Ovary (tissue), 9 donors: ENCODE measurements around the gene TSHZ3. TPM values are rescaled to one million over a fixed set of nuclear protein-coding genes. Genes with fewer than 3 reads are reported as not detected.
A peak's percentile ranks its signal among the peaks of the same experiment; 100 is the strongest.

ENCODE experiments used
- DNase-seq, 5 donors: peaks; one replicate each; pipeline ENCODE4 v3.0.0-alpha.2; 2019 to 2020
- H3K27ac ChIP-seq, 2 donors: fragments of 200-600 bp; one replicate each; pipeline versions ENCODE4 v1.5.1 to v1.8.0; 2019 to 2022
- H3K27me3 ChIP-seq: fragments of 200-600 bp; one replicate; pipeline ENCODE4 v1.8.0; 2022
- H3K36me3 ChIP-seq: fragments of 200-600 bp; sonication (generic); one replicate; pipeline ENCODE4 v1.5.1; 2019
- H3K4me1 ChIP-seq: one replicate; pipeline ENCODE4 v1.8.1; 2013; ENCODE audit warnings: mild to moderate bottlenecking, moderate library complexity; ENCODE audit not compliant: insufficient read depth
- H3K4me3 ChIP-seq: fragments of 200-600 bp; sonication (generic); one replicate; pipeline ENCODE4 v1.5.1; 2017
- H3K9me3 ChIP-seq, 2 donors: fragments of 200-600 bp in 1 of 2; sonication (generic) in 1 of 2; one replicate each; pipeline versions ENCODE4 v1.5.1 to v1.8.1; 2013 to 2019; ENCODE audit warnings: mild to moderate bottlenecking in 1 of 2, moderate library complexity in 1 of 2
- EP300 ChIP-seq: sonication (generic); formaldehyde crosslinking; IDR thresholded peaks from one replicate; pipeline ENCODE4 v1.6.1; 2017; ENCODE audit warnings: antibody characterized with exemption
- POLR2A ChIP-seq: fragments of 450-650 bp; IDR thresholded peaks from one replicate; pipeline ENCODE4 v1.6.1; 2017; ENCODE audit warnings: antibody characterized with exemption, mild to moderate bottlenecking, moderate library complexity
- WGBS, 3 donors: extraction: QIAGEN DNeasy Blood & Tissue Kit in 1 of 3; methylation state at CpG; one replicate each; pipeline versions ENCODE4 v1.1.5 to v1.1.7; 2013 to 2017; 5-methylcytosine and 5-hydroxymethylcytosine counted together
- intact Hi-C, 4 donors: fragments of 100-400 bp; cut with DNase I; formaldehyde crosslinking; loops; one replicate each; pipeline versions ENCODE4 v1.11.0 to v1.15.1; 2022 to 2023
- polyA plus RNA-seq, 2 donors: library from polyadenylated mRNA; stranded (reverse); fragments of 200-250 nt in 1 of 2; fragments of 350-450 nt in 1 of 2; fragmentation: Illumina TruSeq in 1 of 2; extraction: RNeasy Lipid Tissue Mini Kit (QIAGEN cat#74804) in 1 of 2; gene quantifications; one replicate each; pipeline ENCODE4 v1.2.3, GENCODE V29; 2013 to 2014
- total RNA-seq, 7 donors: library from RNA; depleted of rRNA in 2 of 7; stranded (reverse); fragments of >200 nt in 2 of 7; fragmentation: NEBNext Ultra II Directional in 3 of 7; extraction: Animal tissue kit (Norgen Biotek cat#: 25700) in 3 of 7; gene quantifications; one replicate each; pipeline versions ENCODE4 v1.1.0 to v1.2.4, GENCODE V29; 2016 to 2023
- TF ChIP-seq, protein P1 (sequence below), 3 donors: fragments of 450-650 bp in 2 of 3; fragments of 200-600 bp in 1 of 3; IDR thresholded peaks; one replicate each; pipeline versions ENCODE4 v1.5.1 to v1.8.0; 2016 to 2022; ENCODE audit warnings: antibody characterized with exemption in 3 of 3, mild to moderate bottlenecking in 1 of 3
- donor health status: DM: no; HTN: no; CAD: no; lungs with moderate emphysema.
- donor health status: DM: no; HTN: no; CAD: no.
- donor health status: Bipolar disorder and iron deficiency.
- donor health status: DM: yes; HTN: yes; CAD: no.
- donor health status: DM: no; HTN: no; CAD: no.
- donor health status: DM: yes; HTN: yes; CAD: no.

The TSHZ3 gene
- total and polyA plus RNA-seq, 9 donors = 23.3 to 107 (median 50.3) TPM

- Histone ChIP-seq H3K4me1 (peaks cover 32% of the 10 kb centered on the region), H3K9me3 (no peaks in the 10 kb centered on the region), H3K27me3 (no peaks in the 10 kb centered on the region), H3K36me3 (no peaks in the 10 kb centered on the region), H3K27ac (no peak overlapping the region), H3K4me3 (no peak overlapping the region)
- peak in 1 of 5 donors; percentile 25 for DNase-seq
- 53 to 65% (median 56%) methylated on average over 12 of the region's 12 CpGs for WGBS, 3 donors
- intact Hi-C loops = no loop called here
- TF ChIP-seq, protein P1, sequence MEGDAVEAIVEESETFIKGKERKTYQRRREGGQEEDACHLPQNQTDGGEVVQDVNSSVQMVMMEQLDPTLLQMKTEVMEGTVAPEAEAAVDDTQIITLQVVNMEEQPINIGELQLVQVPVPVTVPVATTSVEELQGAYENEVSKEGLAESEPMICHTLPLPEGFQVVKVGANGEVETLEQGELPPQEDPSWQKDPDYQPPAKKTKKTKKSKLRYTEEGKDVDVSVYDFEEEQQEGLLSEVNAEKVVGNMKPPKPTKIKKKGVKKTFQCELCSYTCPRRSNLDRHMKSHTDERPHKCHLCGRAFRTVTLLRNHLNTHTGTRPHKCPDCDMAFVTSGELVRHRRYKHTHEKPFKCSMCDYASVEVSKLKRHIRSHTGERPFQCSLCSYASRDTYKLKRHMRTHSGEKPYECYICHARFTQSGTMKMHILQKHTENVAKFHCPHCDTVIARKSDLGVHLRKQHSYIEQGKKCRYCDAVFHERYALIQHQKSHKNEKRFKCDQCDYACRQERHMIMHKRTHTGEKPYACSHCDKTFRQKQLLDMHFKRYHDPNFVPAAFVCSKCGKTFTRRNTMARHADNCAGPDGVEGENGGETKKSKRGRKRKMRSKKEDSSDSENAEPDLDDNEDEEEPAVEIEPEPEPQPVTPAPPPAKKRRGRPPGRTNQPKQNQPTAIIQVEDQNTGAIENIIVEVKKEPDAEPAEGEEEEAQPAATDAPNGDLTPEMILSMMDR (IDR thresholded peaks at IDR 0.05) = no peak
- TF ChIP-seq EP300 (no peak), POLR2A (no peak)
Observed at GRCh38 chr19:31330761-31331160, 18.5 kb downstream of the TSHZ3 start.

DNA sequence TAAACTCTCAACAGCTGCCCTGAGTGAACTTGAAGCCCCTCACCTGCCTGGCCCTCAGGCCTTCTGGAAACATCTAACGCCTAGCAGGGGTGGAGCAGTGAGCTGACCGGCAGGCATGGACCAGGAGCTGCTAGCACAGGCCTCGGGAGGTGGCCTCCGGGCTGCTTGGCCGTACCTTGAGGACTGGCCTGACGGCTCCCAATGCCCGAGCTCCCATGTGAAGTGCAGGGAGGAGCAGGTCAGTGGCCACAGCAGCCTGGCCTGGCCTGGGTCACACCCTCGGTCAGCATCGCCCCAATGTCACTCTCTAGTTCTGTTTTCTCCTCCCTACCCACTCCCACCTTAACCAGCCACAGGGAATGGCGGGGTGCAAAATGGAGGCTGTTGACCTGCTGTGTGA, 19.0 kb downstream of the TSHZ3 start:
- no peaks in the 10 kb centered on the region for H3K27me3 ChIP-seq
- no peaks in the 10 kb centered on the region for H3K9me3 ChIP-seq
- peaks cover 32% of the 10 kb centered on the region for H3K4me1 ChIP-seq
- intact Hi-C loops = no loop called here
- H3K4me3 ChIP-seq = no peak overlapping the region
- DNase-seq = no peak
- no peak overlapping the region for H3K27ac ChIP-seq
- no peaks in the 10 kb centered on the region for H3K36me3 ChIP-seq
- WGBS, 3 donors = 86 to 89% (median 89%) methylated on average over 10 of the region's 10 CpGs
- TF ChIP-seq POLR2A (no peak), EP300 (no peak)
- TF ChIP-seq, protein P1 (IDR thresholded peaks at IDR 0.05) = no peak

- 71 to 77% (median 76%) methylated on average over 4 of the region's 4 CpGs for WGBS, 3 donors
Observed at GRCh38 chr19:31329819-31330218, 19.4 kb downstream of the TSHZ3 start.

DNA sequence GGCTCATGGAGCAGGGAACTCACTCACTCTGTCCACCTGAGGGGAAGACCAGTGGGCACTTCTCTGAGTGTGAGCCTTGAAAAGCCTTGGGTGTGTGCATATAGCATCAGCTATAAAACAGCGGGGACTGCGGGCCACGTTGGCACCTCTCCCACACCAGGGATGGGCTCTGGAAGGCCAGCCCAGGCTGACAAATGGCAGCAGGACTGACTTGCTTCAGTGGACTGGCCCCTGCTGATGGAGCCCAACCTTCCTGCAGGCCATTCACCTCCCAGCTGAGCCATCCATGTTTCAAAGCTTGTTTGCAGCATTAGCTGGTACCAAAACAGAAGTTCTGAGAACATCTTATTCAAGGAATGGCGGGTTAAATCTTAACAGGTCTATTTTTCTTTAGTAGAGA, 21.0 kb downstream of the TSHZ3 start:
- TF ChIP-seq POLR2A (no peak), EP300 (no peak)
- TF ChIP-seq, protein P1 (IDR thresholded peaks at IDR 0.05) = no peak
- WGBS, 3 donors = 91 to 93% (median 93%) methylated on average over 4 of the region's 4 CpGs
- DNase-seq = no peak
- Histone ChIP-seq H3K27ac (no peak overlapping the region), H3K9me3 (no peaks in the 10 kb centered on the region), H3K4me1 (peaks cover 28% of the 10 kb centered on the region), H3K4me3 (no peak overlapping the region), H3K27me3 (no peaks in the 10 kb centered on the region), H3K36me3 (no peaks in the 10 kb centered on the region)
- intact Hi-C loops = no loop called here

More at GRCh38 chr19:31329819-31330218, 19.4 kb downstream of the TSHZ3 start:
- no peak overlapping the region for H3K4me3 ChIP-seq
- H3K36me3 ChIP-seq = no peaks in the 10 kb centered on the region
- DNase-seq = no peak
- intact Hi-C loops = no loop called here
- TF ChIP-seq POLR2A (no peak), EP300 (no peak)
- TF ChIP-seq, protein P1 (IDR thresholded peaks at IDR 0.05) = no peak
- H3K9me3 ChIP-seq = no peaks in the 10 kb centered on the region
- no peak overlapping the region for H3K27ac ChIP-seq
- no peaks in the 10 kb centered on the region for H3K27me3 ChIP-seq
- H3K4me1 ChIP-seq = peaks cover 32% of the 10 kb centered on the region
